ENCODE data around the gene SECISBP2L. TPM values are rescaled to one million over a fixed set of nuclear protein-coding genes. Genes with fewer than 3 reads are reported as not detected.

SECISBP2L gene
- total RNA-seq, 1 donor from 2014 or later, result 61.0 TPM

DNA sequence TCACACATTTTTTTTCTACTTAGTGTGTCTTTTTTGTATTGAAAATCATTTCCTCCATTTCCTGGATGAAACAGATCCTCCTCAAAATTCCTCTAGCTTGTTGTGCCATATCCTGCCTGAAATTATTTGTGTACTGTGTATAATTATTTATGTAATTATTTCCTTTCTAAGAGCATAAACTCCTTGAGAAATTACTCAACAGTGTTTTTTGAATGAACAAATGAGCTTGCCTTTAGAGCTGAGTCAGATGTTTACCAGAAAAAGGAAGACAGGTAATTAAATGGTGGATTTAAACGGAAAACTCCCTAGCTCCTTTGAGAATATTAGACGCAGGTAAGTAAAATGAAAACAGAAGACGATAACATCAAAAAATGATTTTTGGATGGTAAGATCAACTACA lies 13.2 kb upstream of the SECISBP2L start:
- no peak for DNase-seq (ENCODE audit: low spot score)

DNA sequence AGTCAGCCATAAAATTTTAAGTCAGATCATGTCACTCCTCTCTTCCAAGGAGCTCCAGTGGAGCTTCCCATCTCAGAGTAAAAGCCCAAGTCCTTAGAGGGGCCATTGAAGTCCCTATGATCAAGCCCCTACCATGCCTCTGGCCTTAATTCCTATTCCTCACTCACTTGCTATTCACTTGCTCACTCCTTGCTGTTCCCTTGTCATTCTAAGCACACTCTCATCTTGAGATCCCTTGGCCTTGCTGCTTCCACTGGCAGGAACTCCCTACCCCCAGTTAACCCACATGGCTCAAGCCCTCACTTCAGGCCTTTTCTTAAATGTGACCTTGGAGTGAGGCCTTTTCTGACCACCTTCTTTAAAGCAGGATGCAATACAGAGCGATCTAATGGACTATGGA lies 12.3 kb upstream of the SECISBP2L start:
- no peak for DNase-seq (ENCODE audit: low spot score)

DNA sequence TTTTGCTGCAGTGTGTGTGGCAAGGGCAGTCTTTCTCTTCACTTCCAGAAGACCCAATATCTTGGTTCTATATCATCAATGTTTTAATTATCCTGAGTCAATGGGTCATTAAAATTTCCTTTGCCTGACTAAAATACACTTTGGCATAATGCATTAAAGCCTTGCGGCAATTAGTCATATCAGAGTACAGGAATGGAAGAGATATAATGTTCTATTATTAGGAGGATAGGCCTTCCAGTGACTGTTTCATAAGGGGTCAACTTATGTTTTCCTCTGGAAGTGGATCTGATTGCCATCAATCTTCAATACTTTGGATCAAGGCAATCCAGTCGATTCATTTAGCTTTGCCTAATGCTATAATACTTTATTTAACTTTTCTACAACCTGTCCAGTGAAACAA lies 9.4 kb upstream of the SECISBP2L start:
- DNase-seq (ENCODE audit: low spot score), result no peak

DNA sequence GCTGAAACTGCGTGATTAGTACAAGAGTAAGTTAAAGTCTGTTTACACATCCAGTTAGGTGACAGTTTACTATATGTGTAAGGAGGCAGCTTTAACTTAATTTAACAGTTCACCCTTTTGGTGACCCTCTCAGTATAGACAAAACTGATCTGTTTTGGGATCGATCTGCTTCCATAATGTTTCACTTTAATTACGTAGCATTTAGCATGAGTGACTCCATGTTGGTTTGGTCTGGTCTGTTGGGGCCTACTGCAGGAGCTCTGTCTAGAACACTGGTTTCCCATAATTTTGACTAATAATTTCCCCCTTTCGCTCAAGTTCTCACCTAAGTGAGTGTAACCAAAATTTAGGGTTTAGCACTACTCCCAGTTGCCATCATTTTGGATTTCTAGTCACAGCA lies 6.4 kb upstream of the SECISBP2L start:
- DNase-seq (ENCODE audit: low spot score), result no peak

DNA sequence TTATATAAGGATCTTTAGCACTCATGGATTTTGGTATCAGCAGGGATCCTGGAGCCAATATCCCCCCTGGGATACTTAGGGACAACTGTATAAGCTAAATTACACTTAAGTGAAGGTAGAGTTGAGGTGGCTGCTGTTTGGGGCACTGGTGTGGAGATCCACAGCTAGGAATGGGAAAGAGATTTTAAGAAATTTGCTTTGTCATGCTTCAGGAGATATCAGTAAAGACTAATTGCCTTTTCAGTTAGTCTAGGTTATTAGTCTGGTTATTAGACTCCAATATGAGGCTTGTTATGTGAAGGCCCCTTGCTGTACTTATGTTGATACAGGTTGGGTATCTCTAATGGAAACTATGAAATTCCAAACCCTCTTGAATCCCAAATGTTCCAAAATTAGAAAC lies 1.2 kb upstream of the SECISBP2L start:
- no peak for DNase-seq (ENCODE audit: low spot score)

DNA sequence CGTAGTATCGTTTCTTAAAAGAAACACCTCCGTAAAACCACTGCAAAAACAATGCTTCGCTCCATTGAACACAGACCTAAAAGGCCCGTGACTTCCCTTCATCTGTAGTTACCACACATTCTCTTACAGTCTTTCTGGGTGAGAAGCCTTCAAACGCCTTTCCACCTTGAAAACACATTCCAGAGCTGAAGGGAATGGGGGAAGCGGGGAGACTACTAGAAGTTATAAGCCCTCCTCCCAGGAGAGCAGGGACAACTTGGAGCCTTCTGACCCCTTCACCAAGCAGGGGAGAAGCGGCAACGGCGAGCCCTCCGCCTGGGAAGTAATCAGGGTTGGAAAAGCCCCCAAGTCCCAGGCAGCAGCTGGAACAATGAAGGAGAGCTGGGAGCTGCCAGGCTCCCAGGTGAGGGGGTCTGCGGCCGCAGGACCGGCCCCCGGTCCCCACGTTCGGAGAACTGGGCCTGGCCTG lies 461 bp downstream of the SECISBP2L start:
- no peak for DNase-seq (ENCODE audit: low spot score)

DNA sequence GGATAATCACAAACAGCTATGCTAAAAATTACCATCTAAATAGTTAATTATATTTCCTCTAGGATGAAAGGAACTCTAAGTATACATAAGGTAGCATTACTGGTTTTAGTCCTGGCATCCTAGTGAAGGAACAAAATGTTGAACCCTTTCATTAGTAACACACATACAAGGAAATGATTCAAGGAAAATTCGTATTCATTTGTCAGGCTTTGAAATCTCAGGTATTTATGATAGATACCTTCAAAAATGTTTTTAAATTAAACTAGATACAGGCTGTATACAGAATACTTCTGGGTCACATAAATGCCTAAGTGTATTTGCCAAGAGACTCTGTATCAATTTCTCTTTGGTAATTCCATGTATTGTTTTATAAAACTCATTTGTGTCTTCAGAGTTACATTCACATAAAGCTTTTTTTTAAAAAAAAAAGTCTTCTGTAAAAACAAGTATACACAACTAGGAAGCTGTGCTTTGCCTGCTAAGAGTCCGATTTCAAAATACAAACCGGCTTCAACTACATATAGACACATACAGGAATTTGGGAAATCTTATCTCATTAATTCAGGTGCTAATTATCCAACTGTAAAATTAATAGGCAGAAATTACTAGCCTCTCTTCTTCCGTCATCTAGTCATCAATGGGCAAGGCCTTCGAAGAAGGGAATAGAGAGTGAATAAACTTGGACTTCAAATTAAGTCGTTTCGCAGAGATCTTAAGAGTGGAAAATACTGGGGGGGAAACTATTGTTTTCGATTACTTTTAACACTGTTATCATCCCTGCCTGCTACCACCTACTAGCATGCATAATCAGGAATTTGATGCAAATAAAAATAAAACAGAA lies 1.3 kb downstream of the SECISBP2L start:
- DNase-seq (ENCODE audit: low spot score), result no peak

DNA sequence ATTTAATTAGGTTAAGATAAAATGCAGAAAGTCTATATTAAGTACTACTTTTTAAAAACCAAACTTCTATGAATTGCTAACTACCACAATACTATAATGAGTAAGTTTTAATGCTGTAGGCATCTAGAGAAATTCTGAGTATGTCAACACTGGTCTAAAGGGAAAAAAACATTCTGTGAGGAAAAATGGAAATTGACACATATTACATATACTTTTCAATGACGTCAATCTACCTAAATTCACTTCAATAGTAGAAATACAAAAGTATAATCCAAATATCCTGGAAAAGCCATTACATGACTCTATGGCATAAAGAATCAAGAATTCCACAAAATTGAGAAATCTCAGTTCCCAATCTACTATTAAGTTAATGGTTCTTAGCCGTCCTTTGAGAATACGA lies 2.2 kb downstream of the SECISBP2L start:
- DNase-seq (ENCODE audit: low spot score), result no peak

DNA sequence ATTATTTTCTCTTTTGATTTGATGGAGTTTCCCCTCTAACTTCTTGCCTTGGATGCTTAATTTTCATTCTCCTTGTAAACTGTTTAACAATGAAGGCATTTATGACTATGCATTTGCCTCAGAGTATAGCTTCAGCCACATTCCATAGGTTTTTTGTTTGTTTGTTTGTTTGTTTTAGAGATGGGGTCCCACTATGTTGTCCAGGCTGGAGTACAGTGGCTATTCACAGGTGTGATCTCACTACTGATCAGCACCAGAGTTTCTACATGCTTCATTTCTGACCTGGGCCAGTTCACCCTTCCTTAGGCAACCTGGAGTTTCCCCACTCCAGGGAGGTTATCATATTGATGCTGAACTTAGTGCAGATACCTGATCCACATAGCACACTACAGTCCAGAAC lies 4.1 kb downstream of the SECISBP2L start:
- no peak for DNase-seq (ENCODE audit: low spot score)

DNA sequence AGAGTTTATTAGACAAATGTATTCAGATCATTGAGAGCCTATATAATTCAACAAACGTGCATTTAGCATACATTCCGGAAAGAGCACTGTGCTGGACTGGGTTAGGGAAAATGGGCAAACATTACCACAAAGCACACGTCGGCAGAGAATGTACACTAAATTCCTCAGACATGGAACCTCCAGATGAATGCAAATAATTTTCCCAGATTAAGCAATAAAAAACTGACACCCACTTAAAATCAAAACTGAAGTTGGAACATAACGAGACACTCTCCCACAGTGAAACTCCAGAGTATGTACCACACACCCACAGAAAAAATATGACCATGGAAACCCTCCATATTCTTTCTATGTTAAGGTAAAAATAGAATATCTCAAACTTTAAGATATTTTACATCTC lies 4.8 kb downstream of the SECISBP2L start:
- no peak for DNase-seq (ENCODE audit: low spot score)

DNA sequence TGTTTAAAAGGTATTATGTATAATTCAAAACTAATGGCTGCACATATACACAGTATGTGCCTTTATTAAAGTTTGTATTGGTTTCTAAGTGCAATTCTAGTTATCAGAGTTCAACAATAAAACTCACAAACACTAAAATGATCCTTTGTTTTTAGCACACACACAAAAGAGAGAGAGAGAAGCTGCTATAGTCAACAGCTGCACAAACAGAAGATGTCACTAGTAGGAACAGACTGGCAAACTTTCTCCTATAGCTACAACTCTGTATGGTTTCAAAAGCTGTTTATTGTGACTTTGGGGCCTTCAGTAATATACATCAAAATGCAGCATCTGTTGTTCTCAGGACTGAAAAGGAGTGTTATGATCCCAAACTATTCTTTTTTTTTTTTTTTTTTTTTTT lies 6.1 kb downstream of the SECISBP2L start:
- DNase-seq (ENCODE audit: low spot score), result no peak

DNA sequence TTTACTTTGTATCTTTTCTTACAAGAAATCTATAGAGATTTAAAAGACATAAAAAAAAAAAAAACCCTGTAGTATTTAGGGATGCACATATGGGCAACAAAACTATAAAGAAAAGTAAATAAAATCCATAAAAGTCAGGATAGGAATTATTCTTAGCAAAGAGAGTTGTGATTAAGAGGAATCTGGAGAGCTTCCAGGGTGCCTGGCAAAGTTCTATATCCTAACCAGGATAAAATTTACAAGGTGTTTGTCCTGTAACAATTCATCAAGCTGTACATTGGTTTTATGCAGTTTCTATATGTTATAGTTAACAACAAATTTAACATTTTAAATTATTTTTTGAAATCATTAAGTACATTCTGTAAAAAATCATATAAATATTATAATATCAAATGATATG lies 7.9 kb downstream of the SECISBP2L start:
- no peak for DNase-seq (ENCODE audit: low spot score)

DNA sequence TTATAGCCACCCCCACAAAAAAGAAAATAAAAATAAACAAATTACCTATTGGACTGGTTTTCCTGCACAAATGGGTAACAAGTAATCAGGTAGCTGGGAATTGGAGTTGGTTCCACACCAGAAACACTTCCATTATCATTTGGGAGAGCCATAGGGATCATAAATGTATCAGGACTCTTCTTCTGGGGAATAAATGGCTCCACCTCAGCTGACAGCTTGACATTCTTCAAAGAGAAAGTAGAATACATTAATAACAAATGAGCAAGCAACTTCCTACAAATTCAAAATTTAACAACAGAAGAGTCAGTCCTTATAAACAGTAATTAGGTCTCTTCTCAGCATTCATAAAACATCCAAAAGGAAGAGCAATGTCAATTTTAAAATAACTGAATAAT lies 8.7 kb downstream of the SECISBP2L start:
- DNase-seq (ENCODE audit: low spot score), result no peak

DNA sequence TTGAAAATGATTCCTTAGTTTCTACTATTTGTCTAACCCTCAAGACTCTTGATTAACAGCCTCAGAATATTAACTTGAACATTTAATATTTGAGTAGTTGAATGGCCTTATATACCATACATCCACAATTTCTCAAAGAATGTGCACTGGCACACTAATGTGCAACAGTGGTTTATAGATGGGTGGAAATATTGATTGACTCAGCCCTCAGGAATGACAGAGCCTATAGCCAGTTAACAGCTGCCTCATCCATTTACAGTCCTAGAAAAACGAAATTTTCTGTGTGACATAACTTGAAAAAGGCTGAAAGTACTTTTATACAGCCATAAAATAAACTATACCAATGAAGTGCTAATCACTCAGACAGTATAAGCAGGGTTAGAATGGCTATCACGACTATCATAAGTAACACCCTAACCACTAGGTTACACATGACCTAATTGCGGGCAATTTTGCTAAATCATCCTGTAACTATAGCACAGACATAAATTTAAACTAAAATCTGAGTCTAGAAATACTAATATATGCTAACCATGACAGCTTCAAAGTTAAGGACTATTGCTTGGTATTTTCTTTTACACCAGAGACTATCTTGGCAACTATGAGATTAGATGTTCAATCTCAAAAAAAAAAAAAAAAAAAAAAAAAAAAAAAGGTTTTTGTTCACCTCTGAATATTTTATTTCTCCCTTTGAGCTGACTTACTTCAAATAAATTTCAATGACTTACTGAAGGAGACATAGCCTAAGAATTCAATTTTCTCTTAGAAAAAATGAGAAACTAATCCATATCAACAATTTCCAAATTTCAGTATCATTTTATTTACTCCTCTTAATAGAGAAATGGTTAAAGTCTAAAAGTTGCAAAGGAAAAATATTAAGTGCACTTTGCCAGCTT lies 9.3 kb downstream of the SECISBP2L start:
- no peak for DNase-seq (ENCODE audit: low spot score)

DNA sequence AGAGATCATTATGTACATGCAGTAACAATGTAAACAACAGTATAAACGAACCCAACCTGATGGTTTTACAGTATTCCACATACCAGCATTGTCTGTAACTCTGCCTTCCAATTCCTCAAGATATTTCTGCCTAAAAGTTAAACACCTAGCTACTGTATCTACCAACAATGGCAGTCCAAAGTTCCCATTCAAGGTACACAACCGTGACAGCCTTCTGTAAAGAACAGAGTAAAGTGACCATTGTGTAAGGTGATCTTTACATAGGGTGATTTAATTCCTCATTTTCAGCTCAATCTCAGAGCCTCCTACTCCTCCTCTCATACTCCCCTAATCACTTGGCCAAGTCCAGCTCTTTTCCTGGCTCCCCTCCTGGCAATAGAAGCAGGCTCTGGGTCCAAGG lies 10.4 kb downstream of the SECISBP2L start:
- DNase-seq (ENCODE audit: low spot score), result no peak

DNA sequence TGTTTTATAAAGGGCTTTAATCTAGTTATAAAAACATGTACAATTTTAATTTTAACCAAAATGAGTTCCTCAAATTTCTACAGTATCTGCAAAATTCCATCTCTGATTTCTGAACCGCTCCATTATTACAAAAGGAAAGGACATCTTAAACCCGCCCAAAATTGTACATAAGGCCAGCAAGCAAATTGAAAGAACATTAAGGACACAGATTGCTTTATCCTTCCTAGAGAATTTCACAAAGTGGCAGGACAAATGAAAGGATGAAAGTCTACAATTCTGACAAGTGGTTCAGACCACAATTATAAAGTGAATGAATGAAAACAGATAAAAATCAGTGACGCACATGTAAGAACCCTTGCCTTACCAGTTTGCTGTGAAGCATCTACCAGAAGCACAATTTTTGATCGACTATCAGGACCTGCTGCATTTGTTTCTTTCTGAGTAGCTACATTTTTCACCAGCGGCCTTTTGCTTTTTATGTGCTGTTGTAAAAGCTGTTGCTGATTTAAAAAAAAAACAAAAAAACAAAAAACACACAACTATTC lies 13.6 kb downstream of the SECISBP2L start:
- DNase-seq (ENCODE audit: low spot score), result no peak

DNA sequence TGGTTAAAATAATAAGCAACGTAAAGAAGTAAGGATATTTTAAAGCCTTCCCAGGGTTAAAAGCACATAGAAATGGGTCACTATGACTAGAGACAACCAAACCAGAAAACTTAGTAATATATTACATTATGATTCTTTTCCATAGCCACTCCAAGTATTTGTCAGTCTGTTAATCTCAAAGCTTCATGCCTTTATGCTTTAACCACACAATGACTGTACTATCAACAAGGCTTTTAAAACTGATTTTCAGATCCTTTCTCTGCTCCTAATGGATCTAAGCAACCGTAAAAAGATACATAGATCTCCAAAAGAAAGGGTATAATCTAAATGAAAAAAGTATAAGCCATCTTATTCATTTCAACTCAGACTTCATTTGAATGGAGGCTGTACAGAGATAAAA lies 14.4 kb downstream of the SECISBP2L start:
- DNase-seq (ENCODE audit: low spot score), result no peak

DNA sequence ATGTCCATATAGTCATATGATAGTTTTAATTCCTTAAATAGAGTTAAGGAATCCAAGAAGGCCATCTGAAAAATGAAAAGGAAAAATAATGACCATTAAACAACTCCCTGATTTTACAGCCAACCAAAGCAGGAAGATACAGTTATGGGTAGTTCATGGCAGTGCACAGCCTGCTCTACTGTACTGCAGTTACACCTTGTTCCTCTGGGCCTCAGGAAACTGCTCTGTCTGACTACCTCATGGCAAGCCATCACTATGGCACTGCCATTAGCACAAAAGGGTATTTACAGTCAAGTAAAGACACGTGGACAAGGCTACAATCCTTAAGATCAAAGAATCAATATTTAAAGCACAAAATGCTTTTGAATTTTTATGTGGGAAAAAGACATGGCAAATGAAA lies 19.5 kb downstream of the SECISBP2L start:
- no peak for DNase-seq (ENCODE audit: low spot score)

DNA sequence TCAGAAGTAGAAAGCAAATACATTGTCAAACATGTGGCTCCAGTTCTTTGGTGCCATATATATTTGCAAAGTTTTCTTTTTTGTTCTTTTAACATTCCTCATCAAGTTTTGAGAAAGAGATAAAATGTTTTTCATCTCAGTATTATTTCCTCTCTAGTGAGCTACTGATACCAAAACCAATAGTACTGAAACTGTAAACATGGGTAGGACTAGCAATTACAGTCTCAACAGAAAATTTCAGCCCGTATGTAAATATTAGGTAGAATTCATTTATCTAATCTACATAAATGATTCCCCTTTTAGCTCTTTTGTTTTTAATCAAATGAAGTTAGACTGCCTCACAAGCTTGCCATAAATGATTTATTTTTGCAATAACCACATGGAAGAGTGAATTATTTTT lies 21.4 kb downstream of the SECISBP2L start:
- DNase-seq (ENCODE audit: low spot score), result no peak

DNA sequence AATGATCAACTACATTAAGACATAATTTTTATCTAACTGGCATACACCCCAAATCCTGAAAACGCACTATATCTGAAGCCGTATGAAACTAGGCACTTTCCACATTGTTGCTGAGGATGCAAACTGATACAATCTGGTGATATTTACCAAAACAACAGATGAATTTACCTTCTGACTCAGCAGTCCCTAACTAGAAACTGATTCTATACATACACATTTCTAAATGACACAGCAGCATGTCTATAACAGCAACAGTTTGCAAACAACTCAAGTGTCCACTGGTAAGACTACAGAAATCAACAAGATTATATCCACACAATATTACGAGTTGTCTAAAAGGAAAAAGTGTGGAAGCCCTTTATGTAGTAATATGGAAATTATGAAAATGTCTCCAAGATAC lies 22.9 kb downstream of the SECISBP2L start:
- no peak for DNase-seq (ENCODE audit: low spot score)

DNA sequence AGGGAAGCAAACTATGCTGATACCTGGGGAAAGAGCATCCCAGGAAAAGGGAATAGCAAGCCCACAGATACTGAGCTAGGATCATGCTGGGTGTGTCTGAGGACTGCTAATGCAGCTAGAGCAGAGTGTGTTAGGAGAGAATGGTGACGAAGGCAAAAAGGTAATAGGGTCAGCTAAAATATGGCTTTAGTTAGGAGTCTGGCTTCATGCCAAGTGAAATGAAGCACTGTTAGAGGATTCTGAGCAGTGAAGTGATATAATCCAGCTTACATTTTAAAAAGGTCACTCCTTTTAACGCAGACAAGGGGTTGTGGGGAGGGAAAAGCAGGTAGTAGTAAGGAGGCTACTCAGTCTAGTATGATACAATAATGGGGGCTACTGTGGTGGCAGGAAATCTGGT lies 30.4 kb downstream of the SECISBP2L start:
- no peak for DNase-seq (ENCODE audit: low spot score)

DNA sequence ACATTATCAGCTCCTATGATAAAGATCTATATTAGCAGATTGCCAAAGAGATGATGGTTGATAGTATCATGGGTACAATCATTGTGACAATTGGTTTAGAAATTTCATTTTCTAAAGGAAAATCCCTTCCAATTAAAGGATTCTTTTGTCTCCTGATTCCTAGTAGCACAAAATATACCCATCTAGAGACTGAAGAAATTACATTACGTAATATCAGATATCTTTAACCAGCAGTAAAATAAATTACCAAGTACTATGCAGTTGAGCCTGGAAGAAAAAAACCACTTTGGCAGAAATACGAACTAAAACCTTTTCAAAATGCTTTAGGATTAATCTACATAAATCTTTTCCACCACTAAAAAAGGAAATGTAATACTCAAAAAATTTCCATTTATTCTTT lies 46.9 kb downstream of the SECISBP2L start:
- DNase-seq (ENCODE audit: low spot score), result no peak
